Measurements from ENCODE around the gene MAP7. TPM values are rescaled to one million over a fixed set of nuclear protein-coding genes. Genes with fewer than 3 reads are reported as not detected.
A peak's percentile ranks its signal among the peaks of the same experiment; 100 is the strongest.

Gene MAP7
- total RNA-seq, 2 experiments from 2014 or later, result 0.45 to 0.49 TPM

GRCh38 chr6:136594671-136595070 is 44.4 kb upstream of the MAP7 start:
- no peaks in the 10 kb centered on the region for H3K9me3 Mint-ChIP-seq
- ATAC-seq (ENCODE audit: poor library complexity), result no peak
- intact Hi-C loops (cut with DNase I, micrococcal nuclease), result no loop called here
- H3K27ac Mint-ChIP-seq, result peak overlapping the region; percentile 16
- CTCF ChIA-PET, result interaction anchor here (1.2 kb wide), 1 partner anchor 198 kb away, joined by 5 read pairs; the partner anchor contains the start of gene MAP3K5
- H3K36me3 Mint-ChIP-seq (ENCODE audit: low read depth), result peaks cover 76% of the 10 kb centered on the region
- Histone ChIP-seq H3K27ac (ENCODE audit: low read depth in 1 of 2, low read length in 2 of 2) (peak overlapping the region in 1 of 2 donors; percentile 4), H3K36me3 (ENCODE audit: insufficient read depth, low read length) (peaks cover 53% of the 10 kb centered on the region), H3K9me3 (ENCODE audit: control insufficient read depth in 1 of 2, insufficient read depth in 1 of 2, low read length in 2 of 2) (no peaks in the 10 kb centered on the region), H3K27me3 (ENCODE audit: control insufficient read depth in 1 of 2, insufficient read depth in 2 of 2, low read length in 2 of 2) (no peaks in the 10 kb centered on the region), H3K4me1 (ENCODE audit: insufficient read depth, low read length) (peaks cover 17% of the 10 kb centered on the region), H3K4me3 (ENCODE audit: low read length) (no peak overlapping the region)
- H3K27me3 Mint-ChIP-seq, result no peaks in the 10 kb centered on the region
- no peak overlapping the region for H3K4me3 Mint-ChIP-seq
- no peak for TF ChIP-seq CTCF (IDR thresholded peaks at IDR 0.05)
- POLR2A ChIA-PET, result interaction anchor here (0.7 to 1.2 kb wide), 3 partner anchors 40 to 198 kb away, joined by 3 to 4 read pairs (median 4); partner anchors contain the start of gene MAP3K5
- DNase-seq, result no peak
- peaks cover 13% of the 10 kb centered on the region for H3K4me1 Mint-ChIP-seq (ENCODE audit: low read depth)

GRCh38 chr6:136593748-136594490 is 43.7 kb upstream of the MAP7 start:
- Histone ChIP-seq H3K27ac (ENCODE audit: low read depth in 1 of 2, low read length in 2 of 2) (peak overlapping the region in 1 of 2 donors; percentile 4), H3K9me3 (ENCODE audit: control insufficient read depth in 1 of 2, insufficient read depth in 1 of 2, low read length in 2 of 2) (no peaks in the 10 kb centered on the region), H3K36me3 (ENCODE audit: insufficient read depth, low read length) (peaks cover 54% of the 10 kb centered on the region), H3K27me3 (ENCODE audit: control insufficient read depth in 1 of 2, insufficient read depth in 2 of 2, low read length in 2 of 2) (no peaks in the 10 kb centered on the region), H3K4me1 (ENCODE audit: insufficient read depth, low read length) (peaks cover 17% of the 10 kb centered on the region), H3K4me3 (ENCODE audit: low read length) (no peak overlapping the region)
- ATAC-seq (ENCODE audit: poor library complexity) (peak; percentile 89), DNase-seq (peak in 5 of 14 experiments; percentile 3 to 85 (median 73))
- no peaks in the 10 kb centered on the region for H3K27me3 Mint-ChIP-seq
- peak overlapping the region; percentile 16 for H3K27ac Mint-ChIP-seq
- no peak overlapping the region for H3K4me3 Mint-ChIP-seq
- CTCF ChIA-PET, result interaction anchor here (1.2 kb wide), 1 partner anchor 199 kb away, joined by 5 read pairs; the partner anchor contains the start of gene MAP3K5
- intact Hi-C loops (cut with DNase I, micrococcal nuclease), result no loop called here
- no peaks in the 10 kb centered on the region for H3K9me3 Mint-ChIP-seq
- TF ChIP-seq CTCF (IDR thresholded peaks at IDR 0.05), result no peak
- peaks cover 78% of the 10 kb centered on the region for H3K36me3 Mint-ChIP-seq (ENCODE audit: low read depth)
- POLR2A ChIA-PET, result interaction anchor here (0.7 to 1.2 kb wide), 3 partner anchors 41 to 198 kb away, joined by 3 to 4 read pairs (median 4); partner anchors contain the start of gene MAP3K5
- H3K4me1 Mint-ChIP-seq (ENCODE audit: low read depth), result peaks cover 13% of the 10 kb centered on the region

- peaks cover 81% of the 10 kb centered on the region for H3K36me3 Mint-ChIP-seq (ENCODE audit: low read depth)
- peak overlapping the region in 1 of 2 donors; percentile 4 for H3K27ac ChIP-seq (ENCODE audit: low read depth in 1 of 2, low read length in 2 of 2)
- no peaks in the 10 kb centered on the region for H3K9me3 Mint-ChIP-seq
Measured at GRCh38 chr6:136592930-136593673, 42.9 kb upstream of the MAP7 start.

More at GRCh38 chr6:136592930-136593673, 42.9 kb upstream of the MAP7 start:
- CTCF ChIA-PET, result interaction anchor here (1.2 kb wide), 1 partner anchor 199 kb away, joined by 5 read pairs; the partner anchor contains the start of gene MAP3K5
- Mint-ChIP-seq H3K4me3 (no peak overlapping the region), H3K4me1 (ENCODE audit: low read depth) (peaks cover 13% of the 10 kb centered on the region), H3K27ac (no peak overlapping the region), H3K27me3 (no peaks in the 10 kb centered on the region)
- H3K4me1 ChIP-seq (ENCODE audit: insufficient read depth, low read length), result peaks cover 17% of the 10 kb centered on the region
- peaks cover 61% of the 10 kb centered on the region for H3K36me3 ChIP-seq (ENCODE audit: insufficient read depth, low read length)
- POLR2A ChIA-PET, result interaction anchor here (1.2 kb wide), 1 partner anchor 199 kb away, joined by 4 read pairs; the partner anchor contains the start of gene MAP3K5
- TF ChIP-seq CTCF (IDR thresholded peaks at IDR 0.05), result no peak
- intact Hi-C loops (cut with DNase I, micrococcal nuclease), result no loop called here
- H3K4me3 ChIP-seq (ENCODE audit: low read length), result no peak overlapping the region
- DNase-seq, result peak in 2 of 14 experiments; percentile 59 to 73
- ATAC-seq (ENCODE audit: poor library complexity), result no peak
- no peaks in the 10 kb centered on the region for H3K27me3 ChIP-seq (ENCODE audit: control insufficient read depth in 1 of 2, insufficient read depth in 2 of 2, low read length in 2 of 2)
- no peaks in the 10 kb centered on the region for H3K9me3 ChIP-seq (ENCODE audit: control insufficient read depth in 1 of 2, insufficient read depth in 1 of 2, low read length in 2 of 2)

Measured in CD4-positive, alpha-beta T cell (primary cell).